CD4-positive, alpha-beta T cell (primary cell): ENCODE measurements around the gene ELOVL3. TPM values are rescaled to one million over a fixed set of nuclear protein-coding genes. Genes with fewer than 3 reads are reported as not detected.

Experiments
- ATAC-seq: fragments of 200-7000 bp; cut with Tn5 transposase; one replicate; pipeline ENCODE4 v1.10.0; 2022; ENCODE audit warnings: mild to moderate bottlenecking; ENCODE audit not compliant: poor library complexity
- CTCF ChIA-PET: fragments of 350-600 bp; sonication (Branson Sonifier 250); formaldehyde crosslinking; loops from one replicate; lab custom pipeline; 2021; ENCODE audit warnings: antibody characterized with exemption, inconsistent platforms; lab: Charles Lee
- POLR2A ChIA-PET: fragments of 350-600 bp; sonication (Branson Sonifier 250); formaldehyde crosslinking; loops from one replicate; lab custom pipeline; 2021; ENCODE audit warnings: antibody characterized with exemption, inconsistent platforms; lab: Charles Lee
- DNase-seq, 14 experiments: peaks; one replicate each; pipeline ENCODE4 v3.0.0-alpha.2; 2013 to 2020; ENCODE audit warnings: mixed read lengths in 2 of 14
- H3K27ac ChIP-seq, 2 donors: one replicate each; pipeline versions ENCODE4 v1.5.1 to v1.7.0; 2013; ENCODE audit warnings: low read length in 2 of 2, low read depth in 1 of 2, mild to moderate bottlenecking in 1 of 2
- H3K27me3 ChIP-seq, 2 experiments: 1 replicate in 1 of 2; 2 replicates in 1 of 2; pipeline versions ENCODE4 v1.6.1 to v1.7.0; 2013; ENCODE audit warnings: low read length in 2 of 2, control low read depth in 1 of 2, mild to moderate bottlenecking in 1 of 2, moderate library complexity in 1 of 2; ENCODE audit not compliant: insufficient read depth in 2 of 2, control insufficient read depth in 1 of 2
- H3K36me3 ChIP-seq: one replicate; pipeline ENCODE4 v1.6.1; 2013; ENCODE audit warnings: low read length, control low read depth; ENCODE audit not compliant: insufficient read depth
- H3K4me1 ChIP-seq: one replicate; pipeline ENCODE4 v1.6.1; 2013; ENCODE audit warnings: low read length, control low read depth; ENCODE audit not compliant: insufficient read depth
- H3K4me3 ChIP-seq: one replicate; pipeline ENCODE4 v1.5.1; 2013; ENCODE audit warnings: mild to moderate bottlenecking, low read length, moderate library complexity
- H3K9me3 ChIP-seq, 2 experiments: 1 replicate in 1 of 2; 2 replicates in 1 of 2; pipeline versions ENCODE4 v1.6.1 to v1.7.0; 2013; ENCODE audit warnings: low read length in 2 of 2, mild to moderate bottlenecking in 2 of 2, control low read depth in 1 of 2, moderate library complexity in 1 of 2; ENCODE audit not compliant: control insufficient read depth in 1 of 2, insufficient read depth in 1 of 2
- H3K27ac Mint-ChIP-seq: one replicate; pipeline ENCODE4 v1.8.0; 2020; ENCODE audit warnings: mixed read lengths
- H3K27me3 Mint-ChIP-seq: one replicate; pipeline ENCODE4 v1.8.0; 2021; ENCODE audit warnings: mixed read lengths
- H3K36me3 Mint-ChIP-seq: one replicate; pipeline ENCODE4 v1.8.0; 2021; ENCODE audit warnings: low read depth, mixed read lengths
- H3K4me1 Mint-ChIP-seq: one replicate; pipeline ENCODE4 v1.8.0; 2021; ENCODE audit warnings: low read depth, mixed read lengths
- H3K4me3 Mint-ChIP-seq: one replicate; pipeline ENCODE4 v1.8.0; 2020; ENCODE audit warnings: mild to moderate bottlenecking, mixed read lengths
- H3K9me3 Mint-ChIP-seq: one replicate; pipeline ENCODE4 v1.8.0; 2020; ENCODE audit warnings: mixed read lengths
- intact Hi-C, 2 experiments: fragments of 100-400 bp; cut with DNase I in 1 of 2; cut with micrococcal nuclease in 1 of 2; formaldehyde crosslinking; loops; one replicate each; pipeline versions ENCODE4 v1.15.1 to v1.9.0; 2023 to 2025; cut with DNase I, micrococcal nuclease
- total RNA-seq, 174 experiments: library from RNA in 2 of 174; stranded (reverse) in 2 of 174; gene quantifications; one replicate each; pipeline ENCODE4 v1.2.3 and lab custom pipeline; 2021 to 2026
- TF ChIP-seq, protein P1 (sequence below): fragments of 200-600 bp; IDR thresholded peaks from one replicate; pipeline ENCODE4 v1.8.0; 2022; ENCODE audit warnings: antibody characterized with exemption, mild to moderate bottlenecking

The ELOVL3 gene
- total RNA-seq, 2 experiments from 2014 or later = not detected

DNA sequence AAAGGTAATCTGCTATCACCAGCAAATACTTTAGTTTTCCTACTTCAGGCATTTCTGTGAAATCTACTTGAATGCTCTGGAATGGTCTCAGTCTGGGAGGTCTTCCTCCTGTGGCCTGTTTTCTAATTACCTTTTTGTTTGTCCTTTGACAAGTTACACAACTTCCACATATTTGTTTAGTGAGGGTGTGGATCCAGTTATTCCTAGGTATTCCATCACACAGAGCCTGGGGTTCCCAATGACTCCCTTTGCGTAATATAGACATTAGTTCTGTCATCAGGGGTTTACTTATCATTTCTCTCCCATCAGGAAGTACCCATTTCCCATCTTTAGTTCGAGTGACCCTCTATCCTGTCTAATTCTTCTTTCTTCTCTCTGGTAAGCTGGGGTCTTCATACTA, 28.1 kb upstream of the ELOVL3 start:
- Histone ChIP-seq H3K27me3 (peaks cover 0 to 3% of the 10 kb centered on the region in 2 experiments), H3K4me3 (no peak overlapping the region), H3K27ac (no peak overlapping the region), H3K36me3 (no peaks in the 10 kb centered on the region), H3K4me1 (no peaks in the 10 kb centered on the region), H3K9me3 (no peaks in the 10 kb centered on the region)
- H3K9me3 Mint-ChIP-seq = no peaks in the 10 kb centered on the region
- ATAC-seq (no peak), DNase-seq (no peak)
- no peak overlapping the region for H3K4me3 Mint-ChIP-seq
- no peak overlapping the region for H3K27ac Mint-ChIP-seq
- H3K27me3 Mint-ChIP-seq = peaks cover 5% of the 10 kb centered on the region
- no peaks in the 10 kb centered on the region for H3K4me1 Mint-ChIP-seq
- H3K36me3 Mint-ChIP-seq = no peaks in the 10 kb centered on the region
- POLR2A ChIA-PET = no interaction called here
- TF ChIP-seq, protein P1, sequence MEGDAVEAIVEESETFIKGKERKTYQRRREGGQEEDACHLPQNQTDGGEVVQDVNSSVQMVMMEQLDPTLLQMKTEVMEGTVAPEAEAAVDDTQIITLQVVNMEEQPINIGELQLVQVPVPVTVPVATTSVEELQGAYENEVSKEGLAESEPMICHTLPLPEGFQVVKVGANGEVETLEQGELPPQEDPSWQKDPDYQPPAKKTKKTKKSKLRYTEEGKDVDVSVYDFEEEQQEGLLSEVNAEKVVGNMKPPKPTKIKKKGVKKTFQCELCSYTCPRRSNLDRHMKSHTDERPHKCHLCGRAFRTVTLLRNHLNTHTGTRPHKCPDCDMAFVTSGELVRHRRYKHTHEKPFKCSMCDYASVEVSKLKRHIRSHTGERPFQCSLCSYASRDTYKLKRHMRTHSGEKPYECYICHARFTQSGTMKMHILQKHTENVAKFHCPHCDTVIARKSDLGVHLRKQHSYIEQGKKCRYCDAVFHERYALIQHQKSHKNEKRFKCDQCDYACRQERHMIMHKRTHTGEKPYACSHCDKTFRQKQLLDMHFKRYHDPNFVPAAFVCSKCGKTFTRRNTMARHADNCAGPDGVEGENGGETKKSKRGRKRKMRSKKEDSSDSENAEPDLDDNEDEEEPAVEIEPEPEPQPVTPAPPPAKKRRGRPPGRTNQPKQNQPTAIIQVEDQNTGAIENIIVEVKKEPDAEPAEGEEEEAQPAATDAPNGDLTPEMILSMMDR = no peak
- intact Hi-C loops = no loop called here
- CTCF ChIA-PET = no interaction called here

DNA sequence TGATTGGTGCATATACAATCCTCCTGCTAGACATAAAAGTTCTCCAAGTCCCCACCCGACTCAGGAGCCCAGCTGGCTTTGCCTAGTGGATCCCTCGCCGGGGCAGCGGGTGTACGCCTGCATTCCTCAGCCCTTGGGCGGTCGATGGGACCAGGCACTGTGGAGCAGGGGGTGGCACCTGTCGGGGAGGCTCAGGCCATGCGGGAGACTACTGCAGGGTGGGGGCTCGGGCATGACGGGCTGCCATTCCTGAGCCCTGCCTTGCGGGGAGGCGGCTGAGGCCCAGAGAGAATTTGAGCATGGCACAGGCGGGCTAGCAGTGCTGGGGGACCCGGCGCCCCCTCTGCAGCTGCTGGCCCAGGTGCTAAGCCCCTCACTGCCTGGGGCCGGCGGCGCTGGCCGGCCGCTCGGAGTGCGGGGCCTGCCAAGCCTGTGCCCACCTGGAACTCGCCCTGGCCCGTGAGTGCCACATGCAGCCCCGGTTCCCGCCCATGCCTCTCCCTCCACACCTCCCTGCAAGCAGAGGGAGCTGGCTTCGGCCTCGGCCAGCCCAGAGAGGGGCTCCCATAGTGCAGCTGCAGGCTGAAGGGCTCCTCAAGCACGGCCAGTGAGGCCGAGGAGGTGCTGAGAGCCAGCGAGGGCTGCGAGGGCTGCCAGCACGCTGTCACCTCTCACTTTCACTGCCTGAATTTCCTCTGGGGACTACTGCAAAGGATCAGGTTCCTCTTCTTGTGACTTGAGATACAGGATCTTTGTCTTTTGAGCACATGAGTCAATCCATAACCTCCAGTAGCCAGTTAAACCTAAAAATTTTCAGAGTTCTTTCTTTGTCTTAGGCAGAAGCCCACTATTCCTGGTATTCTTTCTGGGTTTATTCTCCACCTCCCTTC, 25.1 kb upstream of the ELOVL3 start:
- Mint-ChIP-seq H3K27me3 (peaks cover 5% of the 10 kb centered on the region), H3K9me3 (peaks cover 2% of the 10 kb centered on the region), H3K4me3 (no peak overlapping the region), H3K4me1 (no peaks in the 10 kb centered on the region), H3K36me3 (no peaks in the 10 kb centered on the region), H3K27ac (no peak overlapping the region)
- DNase-seq = no peak
- peaks cover 0 to 3% of the 10 kb centered on the region in 2 experiments for H3K27me3 ChIP-seq
- no peak overlapping the region for H3K27ac ChIP-seq
- TF ChIP-seq, protein P1 = no peak
- H3K4me1 ChIP-seq = no peaks in the 10 kb centered on the region
- ChIA-PET POLR2A (no interaction called here), CTCF (no interaction called here)
- H3K9me3 ChIP-seq = peaks cover 10% of the 10 kb centered on the region in 2 experiments
- H3K4me3 ChIP-seq = no peak overlapping the region
- ATAC-seq = no peak
- no peaks in the 10 kb centered on the region for H3K36me3 ChIP-seq
- intact Hi-C loops = no loop called here

DNA sequence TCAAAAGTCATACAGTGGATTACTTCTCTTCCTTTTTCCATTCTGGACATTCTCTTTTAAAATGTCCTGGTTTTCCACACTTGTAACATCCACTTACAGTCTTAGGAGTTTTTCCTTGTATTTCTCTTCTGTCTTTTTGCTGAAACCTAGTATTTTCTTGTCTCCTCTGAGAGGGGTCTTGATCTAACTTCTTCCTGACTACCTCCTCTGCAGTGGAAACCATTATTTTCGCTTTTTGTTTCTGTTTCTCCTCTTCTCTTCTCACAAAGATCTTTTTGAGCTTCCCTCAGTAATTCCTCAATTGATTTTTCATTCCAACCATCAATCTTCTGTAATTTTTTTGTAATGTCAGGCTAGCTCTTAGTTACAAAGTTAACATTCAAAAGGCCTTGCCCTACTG, 23.7 kb upstream of the ELOVL3 start:
- CTCF ChIA-PET = no interaction called here
- H3K4me3 Mint-ChIP-seq = no peak overlapping the region

More for the DNA sequence above, 23.7 kb upstream of the ELOVL3 start:
- Histone ChIP-seq H3K27me3 (peaks cover 0 to 3% of the 10 kb centered on the region in 2 experiments), H3K36me3 (no peaks in the 10 kb centered on the region), H3K9me3 (peaks cover 10% of the 10 kb centered on the region in 2 experiments), H3K27ac (no peak overlapping the region), H3K4me1 (no peaks in the 10 kb centered on the region), H3K4me3 (no peak overlapping the region)
- ATAC-seq (no peak), DNase-seq (no peak)
- Mint-ChIP-seq H3K4me1 (no peaks in the 10 kb centered on the region), H3K27ac (no peak overlapping the region), H3K36me3 (no peaks in the 10 kb centered on the region), H3K27me3 (peaks cover 5% of the 10 kb centered on the region), H3K9me3 (peaks cover 2% of the 10 kb centered on the region)
- POLR2A ChIA-PET = no interaction called here
- intact Hi-C loops = no loop called here
- TF ChIP-seq, protein P1 = no peak
